ENCODE results near the gene TMEM131. TPM values are rescaled to one million over a fixed set of nuclear protein-coding genes. Genes with fewer than 3 reads are reported as not detected.

The TMEM131 gene
- total and polyA plus RNA-seq, 7 donors: 4.8 to 37.5 (median 24.3) TPM

- intact Hi-C loops (cut with DNase I): no loop called here
- TF ChIP-seq EP300 (IDR thresholded peaks at IDR 0.05) (no peak), POLR2A (IDR thresholded peaks at IDR 0.05) (no peak), POLR2AphosphoS5 (IDR thresholded peaks at IDR 0.05) (no peak)
- TF ChIP-seq, protein P1, sequence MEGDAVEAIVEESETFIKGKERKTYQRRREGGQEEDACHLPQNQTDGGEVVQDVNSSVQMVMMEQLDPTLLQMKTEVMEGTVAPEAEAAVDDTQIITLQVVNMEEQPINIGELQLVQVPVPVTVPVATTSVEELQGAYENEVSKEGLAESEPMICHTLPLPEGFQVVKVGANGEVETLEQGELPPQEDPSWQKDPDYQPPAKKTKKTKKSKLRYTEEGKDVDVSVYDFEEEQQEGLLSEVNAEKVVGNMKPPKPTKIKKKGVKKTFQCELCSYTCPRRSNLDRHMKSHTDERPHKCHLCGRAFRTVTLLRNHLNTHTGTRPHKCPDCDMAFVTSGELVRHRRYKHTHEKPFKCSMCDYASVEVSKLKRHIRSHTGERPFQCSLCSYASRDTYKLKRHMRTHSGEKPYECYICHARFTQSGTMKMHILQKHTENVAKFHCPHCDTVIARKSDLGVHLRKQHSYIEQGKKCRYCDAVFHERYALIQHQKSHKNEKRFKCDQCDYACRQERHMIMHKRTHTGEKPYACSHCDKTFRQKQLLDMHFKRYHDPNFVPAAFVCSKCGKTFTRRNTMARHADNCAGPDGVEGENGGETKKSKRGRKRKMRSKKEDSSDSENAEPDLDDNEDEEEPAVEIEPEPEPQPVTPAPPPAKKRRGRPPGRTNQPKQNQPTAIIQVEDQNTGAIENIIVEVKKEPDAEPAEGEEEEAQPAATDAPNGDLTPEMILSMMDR (IDR thresholded peaks at IDR 0.05): no peak
- Histone ChIP-seq H3K4me1 (peaks cover 0 to 15% (median 3%) of the 10 kb centered on the region in 4 donors), H3K9me3 (no peaks in the 10 kb centered on the region), H3K4me3 (no peak overlapping the region), H3K27me3 (no peaks in the 10 kb centered on the region), H3K36me3 (no peaks in the 10 kb centered on the region), H3K27ac (no peak overlapping the region)
- DNase-seq: no peak
- WGBS, 2 donors: 94 to 97% methylated on average over 5 of the region's 5 CpGs
Measured at GRCh38 chr2:97981961-97982360, 13.8 kb downstream of the TMEM131 start.

DNA sequence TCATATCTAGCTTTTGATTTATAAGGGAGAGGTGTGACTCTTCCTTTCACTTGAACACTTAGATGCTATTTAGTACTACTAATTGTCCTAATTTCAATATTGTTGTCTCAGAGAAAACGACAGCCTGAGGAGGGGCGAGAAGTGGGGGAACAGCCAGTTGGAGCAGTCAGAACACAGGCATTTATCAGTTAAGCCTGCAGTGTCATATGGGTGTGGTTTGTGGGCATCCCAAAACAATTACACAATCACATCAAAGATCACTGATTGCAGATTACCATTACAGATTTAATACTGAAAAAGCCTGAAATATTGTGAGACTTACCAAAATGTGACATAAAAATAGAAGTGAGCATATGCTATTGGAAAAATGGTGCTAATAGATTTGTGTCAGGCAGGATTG is 15.8 kb downstream of the TMEM131 start:
- Histone ChIP-seq H3K4me1 (peaks cover 0 to 8% (median 3%) of the 10 kb centered on the region in 4 donors), H3K9me3 (no peaks in the 10 kb centered on the region), H3K4me3 (no peak overlapping the region), H3K36me3 (no peaks in the 10 kb centered on the region), H3K27ac (no peak overlapping the region), H3K27me3 (no peaks in the 10 kb centered on the region)
- TF ChIP-seq, protein P1 (IDR thresholded peaks at IDR 0.05): no peak
- TF ChIP-seq POLR2A (IDR thresholded peaks at IDR 0.05) (no peak), EP300 (IDR thresholded peaks at IDR 0.05) (no peak), POLR2AphosphoS5 (IDR thresholded peaks at IDR 0.05) (no peak)
- no peak for DNase-seq
- 89 to 94% methylated on average over 2 of the region's 2 CpGs for whole genome bisulfite sequencing, 2 donors
- intact Hi-C loops (cut with DNase I): no loop called here

DNA sequence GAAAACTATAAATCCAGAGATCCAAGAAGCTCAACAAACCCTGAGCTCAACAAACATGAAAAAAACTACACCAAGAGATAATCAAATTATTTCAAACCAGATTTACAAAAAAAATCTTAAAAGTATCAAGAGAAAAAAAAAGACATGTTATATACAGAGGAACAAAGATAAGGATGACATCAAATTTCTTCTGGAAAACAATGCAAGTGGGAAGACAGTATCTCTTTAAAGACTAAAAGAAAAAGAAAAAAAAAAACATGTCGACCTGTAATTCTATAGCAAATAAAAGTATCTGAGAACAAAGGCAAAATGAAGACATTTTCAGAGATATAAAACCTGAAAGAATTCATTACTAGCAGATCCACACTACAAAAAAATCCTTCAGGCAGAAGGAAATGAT is 21.3 kb downstream of the TMEM131 start:
- intact Hi-C loops (cut with DNase I): no loop called here

DNA sequence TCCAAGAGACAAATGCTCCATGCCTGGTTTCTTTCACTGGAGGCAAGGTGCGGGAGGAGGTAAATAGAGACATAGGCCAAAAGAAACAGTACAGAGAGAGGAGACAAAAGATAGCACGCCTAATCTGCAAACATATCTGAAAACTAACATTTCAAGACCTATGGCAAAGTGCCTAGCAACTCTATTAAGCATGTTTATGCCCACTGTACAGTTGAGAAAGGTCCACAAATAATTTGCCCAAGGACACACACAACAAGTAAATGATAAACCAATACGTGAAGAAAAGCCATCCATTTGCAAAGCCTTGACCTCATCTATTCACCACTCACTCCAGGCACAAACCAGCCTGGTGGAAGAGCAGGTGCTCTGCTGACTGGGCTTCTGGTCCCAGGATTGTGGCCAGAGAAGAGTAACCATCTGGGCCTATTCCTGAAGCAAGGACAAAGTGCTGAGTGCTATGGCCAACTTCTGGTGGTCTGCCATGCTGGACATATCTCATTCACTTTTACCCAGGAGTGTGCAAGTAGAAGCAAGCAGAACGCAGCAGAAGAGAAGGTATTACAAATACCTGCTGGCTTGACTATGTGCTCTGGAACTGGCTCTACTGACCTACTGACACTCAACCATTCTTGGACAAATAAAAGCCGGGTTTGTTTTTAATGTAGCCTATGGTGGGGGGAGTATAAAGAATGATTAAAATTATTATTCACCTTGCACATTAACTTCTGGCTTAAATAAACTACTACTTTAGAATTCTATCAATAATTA is 25.3 kb downstream of the TMEM131 start:
- DNase-seq: no peak
- intact Hi-C loops (cut with DNase I): no loop called here
- Histone ChIP-seq H3K27me3 (no peaks in the 10 kb centered on the region), H3K4me3 (no peak overlapping the region), H3K27ac (no peak overlapping the region), H3K4me1 (peaks cover 0 to 46% (median 16%) of the 10 kb centered on the region in 4 donors), H3K36me3 (no peaks in the 10 kb centered on the region), H3K9me3 (no peaks in the 10 kb centered on the region)
- TF ChIP-seq POLR2AphosphoS5 (IDR thresholded peaks at IDR 0.05) (no peak), POLR2A (IDR thresholded peaks at IDR 0.05) (no peak), EP300 (IDR thresholded peaks at IDR 0.05) (no peak)
- TF ChIP-seq, protein P1 (IDR thresholded peaks at IDR 0.05): no peak
- WGBS, 2 donors: 79 to 91% methylated on average over 5 of the region's 5 CpGs

More for the DNA sequence above, 21.3 kb downstream of the TMEM131 start:
- DNase-seq: no peak
- Histone ChIP-seq H3K9me3 (no peaks in the 10 kb centered on the region), H3K27me3 (no peaks in the 10 kb centered on the region), H3K36me3 (no peaks in the 10 kb centered on the region), H3K27ac (no peak overlapping the region), H3K4me1 (peaks cover 0 to 16% (median 5%) of the 10 kb centered on the region in 4 donors), H3K4me3 (no peak overlapping the region)
- WGBS, 2 donors: 94 to 96% methylated on average over 1 of the region's 1 CpG
- TF ChIP-seq POLR2A (IDR thresholded peaks at IDR 0.05) (no peak), POLR2AphosphoS5 (IDR thresholded peaks at IDR 0.05) (no peak), EP300 (IDR thresholded peaks at IDR 0.05) (no peak)
- TF ChIP-seq, protein P1 (IDR thresholded peaks at IDR 0.05): no peak

All from sigmoid colon (tissue), 7 donors.